ENCODE results near the gene TEKT2. TPM values are rescaled to one million over a fixed set of nuclear protein-coding genes. Genes with fewer than 3 reads are reported as not detected.

TEKT2 gene
- total RNA-seq, 4 donors from 2014 or later: 0.38 TPM; not detected in 3

GRCh38 chr1:36083219-36083618, 675 bp upstream of the TEKT2 start:
- Histone ChIP-seq H3K4me1 (peaks cover 17% of the 10 kb centered on the region), H3K9me3 (no peaks in the 10 kb centered on the region), H3K4me3 (no peak overlapping the region), H3K36me3 (no peaks in the 10 kb centered on the region), H3K27me3 (no peaks in the 10 kb centered on the region), H3K27ac (no peak overlapping the region)
- no peak for DNase-seq (ENCODE audit: low spot score in 2 of 2)
- no peak for TF ChIP-seq EP300 (IDR thresholded peaks at IDR 0.05)
- TF ChIP-seq, protein P1, sequence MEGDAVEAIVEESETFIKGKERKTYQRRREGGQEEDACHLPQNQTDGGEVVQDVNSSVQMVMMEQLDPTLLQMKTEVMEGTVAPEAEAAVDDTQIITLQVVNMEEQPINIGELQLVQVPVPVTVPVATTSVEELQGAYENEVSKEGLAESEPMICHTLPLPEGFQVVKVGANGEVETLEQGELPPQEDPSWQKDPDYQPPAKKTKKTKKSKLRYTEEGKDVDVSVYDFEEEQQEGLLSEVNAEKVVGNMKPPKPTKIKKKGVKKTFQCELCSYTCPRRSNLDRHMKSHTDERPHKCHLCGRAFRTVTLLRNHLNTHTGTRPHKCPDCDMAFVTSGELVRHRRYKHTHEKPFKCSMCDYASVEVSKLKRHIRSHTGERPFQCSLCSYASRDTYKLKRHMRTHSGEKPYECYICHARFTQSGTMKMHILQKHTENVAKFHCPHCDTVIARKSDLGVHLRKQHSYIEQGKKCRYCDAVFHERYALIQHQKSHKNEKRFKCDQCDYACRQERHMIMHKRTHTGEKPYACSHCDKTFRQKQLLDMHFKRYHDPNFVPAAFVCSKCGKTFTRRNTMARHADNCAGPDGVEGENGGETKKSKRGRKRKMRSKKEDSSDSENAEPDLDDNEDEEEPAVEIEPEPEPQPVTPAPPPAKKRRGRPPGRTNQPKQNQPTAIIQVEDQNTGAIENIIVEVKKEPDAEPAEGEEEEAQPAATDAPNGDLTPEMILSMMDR (IDR thresholded peaks at IDR 0.05): no peak
- TF ChIP-seq POLR2AphosphoS5 (IDR thresholded peaks at IDR 0.05): no peak
- TF ChIP-seq POLR2A (IDR thresholded peaks at IDR 0.05): no peak
- 91% methylated on average over 13 of the region's 13 CpGs for WGBS

GRCh38 chr1:36084497-36085115, 712 bp downstream of the TEKT2 start:
- no peaks in the 10 kb centered on the region for H3K36me3 ChIP-seq
- H3K4me1 ChIP-seq: peaks cover 25% of the 10 kb centered on the region
- H3K27ac ChIP-seq: no peak overlapping the region
- H3K9me3 ChIP-seq: no peaks in the 10 kb centered on the region
- WGBS: 59% methylated on average over 19 of the region's 19 CpGs
- TF ChIP-seq POLR2A (IDR thresholded peaks at IDR 0.05): no peak
- TF ChIP-seq EP300 (IDR thresholded peaks at IDR 0.05): no peak
- TF ChIP-seq, protein P1 (IDR thresholded peaks at IDR 0.05): no peak
- no peak for TF ChIP-seq POLR2AphosphoS5 (IDR thresholded peaks at IDR 0.05)
- no peaks in the 10 kb centered on the region for H3K27me3 ChIP-seq
- no peak for DNase-seq (ENCODE audit: low spot score in 2 of 2)
- peak overlapping the region; percentile 59 for H3K4me3 ChIP-seq

DNA sequence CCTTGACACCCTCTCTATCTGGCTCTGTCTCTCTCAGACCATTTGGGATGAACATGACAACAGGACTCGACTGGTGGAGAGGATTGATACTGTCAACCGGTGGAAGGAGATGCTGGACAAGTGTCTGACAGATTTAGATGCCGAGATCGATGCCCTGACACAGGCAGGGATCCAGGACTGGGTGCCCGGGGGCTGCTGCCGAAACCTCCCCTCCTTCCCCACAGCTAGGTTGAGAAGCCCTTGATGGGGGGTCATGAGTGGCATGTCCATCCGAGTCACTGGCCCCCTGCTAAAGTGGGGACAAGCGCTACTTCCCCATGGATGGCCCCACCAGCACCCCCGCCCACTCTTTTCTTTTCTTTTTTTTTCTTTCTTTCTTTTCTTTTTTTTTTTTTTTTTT, 1.2 kb downstream of the TEKT2 start:
- Histone ChIP-seq H3K27ac (no peak overlapping the region), H3K9me3 (no peaks in the 10 kb centered on the region), H3K4me1 (peaks cover 31% of the 10 kb centered on the region), H3K27me3 (no peaks in the 10 kb centered on the region), H3K4me3 (no peak overlapping the region), H3K36me3 (no peaks in the 10 kb centered on the region)
- 78% methylated on average over 9 of the region's 9 CpGs for WGBS
- TF ChIP-seq, protein P1 (IDR thresholded peaks at IDR 0.05): no peak
- TF ChIP-seq EP300 (IDR thresholded peaks at IDR 0.05): no peak
- TF ChIP-seq POLR2AphosphoS5 (IDR thresholded peaks at IDR 0.05): no peak
- no peak for TF ChIP-seq POLR2A (IDR thresholded peaks at IDR 0.05)
- DNase-seq (ENCODE audit: low spot score in 2 of 2): no peak

DNA sequence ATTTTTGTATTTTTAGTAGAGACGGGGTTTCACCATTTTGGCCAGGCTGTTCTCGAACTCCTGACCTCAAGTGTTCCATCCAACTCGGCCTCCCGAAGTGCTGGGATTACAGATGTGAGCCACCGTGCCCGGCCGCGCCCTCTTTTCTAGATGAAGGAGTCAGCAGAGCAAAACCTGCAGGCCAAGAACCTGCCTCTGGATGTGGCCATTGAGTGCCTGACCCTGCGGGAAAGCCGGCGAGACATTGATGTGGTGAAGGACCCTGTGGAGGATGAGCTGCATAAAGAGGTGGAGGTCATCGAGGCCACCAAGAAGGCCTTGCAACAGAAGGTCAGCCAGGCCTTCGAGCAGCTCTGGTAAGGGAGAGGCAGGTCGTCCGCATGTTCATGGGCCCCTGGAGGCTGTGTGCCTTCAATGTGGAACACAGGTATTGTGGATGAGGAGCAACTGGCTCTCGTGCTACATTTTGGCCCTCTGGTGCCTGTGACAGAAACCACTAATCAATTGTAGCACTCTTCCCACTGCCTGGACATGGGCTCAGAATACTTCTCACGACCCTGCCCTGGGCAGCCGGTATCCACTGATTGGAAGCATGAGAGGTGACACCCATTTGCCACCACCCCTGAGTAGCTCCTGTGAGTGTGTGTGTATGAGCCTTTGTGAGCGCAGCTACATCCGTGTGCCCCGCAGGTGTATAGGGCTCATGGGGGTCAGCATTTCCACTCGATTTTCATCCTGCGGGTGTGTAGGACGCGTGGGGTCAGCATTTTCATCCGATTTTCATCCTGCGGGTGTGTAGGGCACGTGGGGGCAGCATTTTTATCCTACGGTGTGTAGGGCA, 2.0 kb downstream of the TEKT2 start:
- H3K4me1 ChIP-seq: peaks cover 36% of the 10 kb centered on the region
- TF ChIP-seq POLR2AphosphoS5 (IDR thresholded peaks at IDR 0.05): no peak
- TF ChIP-seq POLR2A (IDR thresholded peaks at IDR 0.05): no peak
- TF ChIP-seq, protein P1 (IDR thresholded peaks at IDR 0.05): no peak
- TF ChIP-seq EP300 (IDR thresholded peaks at IDR 0.05): no peak
- WGBS: 91% methylated on average over 29 of the region's 29 CpGs
- no peaks in the 10 kb centered on the region for H3K27me3 ChIP-seq
- H3K4me3 ChIP-seq: no peak overlapping the region
- H3K36me3 ChIP-seq: no peaks in the 10 kb centered on the region
- H3K27ac ChIP-seq: no peak overlapping the region
- DNase-seq (ENCODE audit: low spot score in 2 of 2): no peak
- H3K9me3 ChIP-seq: no peaks in the 10 kb centered on the region

GRCh38 chr1:36086529-36087232, 2.8 kb downstream of the TEKT2 start:
- no peaks in the 10 kb centered on the region for H3K9me3 ChIP-seq
- DNase-seq (ENCODE audit: low spot score in 2 of 2): peak in 1 of 2 donors; percentile 40
- 83% methylated on average over 12 of the region's 12 CpGs for WGBS
- H3K4me1 ChIP-seq: peaks cover 38% of the 10 kb centered on the region
- H3K36me3 ChIP-seq: peaks cover 3% of the 10 kb centered on the region
- no peaks in the 10 kb centered on the region for H3K27me3 ChIP-seq
- no peak overlapping the region for H3K27ac ChIP-seq
- no peak overlapping the region for H3K4me3 ChIP-seq
- TF ChIP-seq, protein P1 (IDR thresholded peaks at IDR 0.05): no peak
- TF ChIP-seq EP300 (IDR thresholded peaks at IDR 0.05) (no peak), POLR2AphosphoS5 (IDR thresholded peaks at IDR 0.05) (no peak), POLR2A (IDR thresholded peaks at IDR 0.05) (no peak)
